H9 (cell line): ENCODE data around the gene PERM1. TPM values are rescaled to one million over a fixed set of nuclear protein-coding genes. Genes with fewer than 3 reads are reported as not detected.
"Not testable (repeated sequence)": the region's sequence is repeated elsewhere in the genome, so short reads cannot be mapped to it uniquely, and the experiment has no call there.

Experiments
- DNase-seq: peaks from one replicate; pipeline ENCODE4 v3.0.0-alpha.2; 2017
- H2AFZ ChIP-seq: one replicate; pipeline ENCODE4 v1.6.1; 2013; ENCODE audit warnings: mild to moderate bottlenecking, low read length, control low read depth, moderate library complexity
- H2AK5ac ChIP-seq: 2 replicates; pipeline ENCODE4 v1.6.1; 2013; ENCODE audit warnings: low read length, control low read depth, mixed read lengths; ENCODE audit not compliant: insufficient read length
- H2BK120ac ChIP-seq: one replicate; pipeline ENCODE4 v1.6.1; 2013; ENCODE audit warnings: low read depth, mild to moderate bottlenecking, low read length, control low read depth, inconsistent platforms; ENCODE audit not compliant: poor library complexity, severe bottlenecking
- H2BK12ac ChIP-seq: 2 replicates; pipeline ENCODE4 v1.6.1; 2013; ENCODE audit warnings: low read length, control low read depth, mixed read lengths, low read depth; ENCODE audit not compliant: insufficient read length
- H2BK15ac ChIP-seq: 2 replicates; pipeline ENCODE4 v1.6.1; 2013; ENCODE audit warnings: low read depth, low read length, control low read depth
- H2BK20ac ChIP-seq: one replicate; pipeline ENCODE4 v1.6.1; 2013; ENCODE audit warnings: low read depth, mild to moderate bottlenecking, low read length, control low read depth, inconsistent platforms; ENCODE audit not compliant: poor library complexity, severe bottlenecking
- H2BK5ac ChIP-seq: 2 replicates; pipeline ENCODE4 v1.6.1; 2013; ENCODE audit warnings: low read length, control low read depth, mixed read lengths; ENCODE audit not compliant: insufficient read length
- H3K14ac ChIP-seq: 2 replicates; pipeline ENCODE4 v1.6.1; 2013; ENCODE audit warnings: low read length, control low read depth; ENCODE audit not compliant: insufficient read depth
- H3K18ac ChIP-seq: 2 replicates; pipeline ENCODE4 v1.6.1; 2013; ENCODE audit warnings: low read depth, mild to moderate bottlenecking, mixed read lengths, low read length, control low read depth; ENCODE audit not compliant: insufficient read length
- H3K23ac ChIP-seq: 2 replicates; pipeline ENCODE4 v1.6.1; 2013; ENCODE audit warnings: low read length, control low read depth, mixed read lengths, low read depth; ENCODE audit not compliant: insufficient read length
- H3K23me2 ChIP-seq: 2 replicates; pipeline ENCODE4 v1.6.1; 2013; ENCODE audit warnings: low read depth, mild to moderate bottlenecking, mixed read lengths, low read length, control low read depth; ENCODE audit not compliant: insufficient read length, poor library complexity, severe bottlenecking
- H3K27ac ChIP-seq: 2 replicates; pipeline ENCODE4 v1.5.1; 2013; ENCODE audit warnings: low read length, control low read depth, mixed read lengths, low read depth; ENCODE audit not compliant: insufficient read length
- H3K27me3 ChIP-seq: 2 replicates; pipeline ENCODE4 v1.6.1; 2013; ENCODE audit warnings: low read length, control low read depth, inconsistent platforms; ENCODE audit not compliant: insufficient read depth
- H3K4ac ChIP-seq: 2 replicates; pipeline ENCODE4 v1.6.1; 2013; ENCODE audit warnings: low read depth, mild to moderate bottlenecking, control low read depth, inconsistent platforms, low read length, moderate library complexity
- H3K4me1 ChIP-seq: 2 replicates; pipeline ENCODE4 v1.6.1; 2013; ENCODE audit warnings: low read length, control low read depth, inconsistent platforms; ENCODE audit not compliant: insufficient read depth
- H3K4me2 ChIP-seq: 2 replicates; pipeline ENCODE4 v1.6.1; 2013; ENCODE audit warnings: low read length, control low read depth, mixed read lengths; ENCODE audit not compliant: insufficient read length, insufficient read depth
- H3K56ac ChIP-seq: 2 replicates; pipeline ENCODE4 v1.6.1; 2013; ENCODE audit warnings: low read depth, mild to moderate bottlenecking, mixed read lengths, low read length, control low read depth; ENCODE audit not compliant: insufficient read length
- H3K79me1 ChIP-seq: 2 replicates; pipeline ENCODE4 v1.6.1; 2013; ENCODE audit warnings: low read depth, mild to moderate bottlenecking, moderate library complexity, low read length, control low read depth, inconsistent platforms; ENCODE audit not compliant: insufficient read depth, poor library complexity, severe bottlenecking
- H3K79me2 ChIP-seq: 2 replicates; pipeline ENCODE4 v1.6.1; 2013; ENCODE audit warnings: low read length, control low read depth, inconsistent platforms; ENCODE audit not compliant: insufficient read depth
- H3K9ac ChIP-seq: 2 replicates; pipeline ENCODE4 v1.6.1; 2013; ENCODE audit warnings: low read length, control low read depth, mixed read lengths; ENCODE audit not compliant: insufficient read length; ENCODE audit errors: extremely low read depth
- H3K9me3 ChIP-seq: one replicate; pipeline ENCODE4 v1.6.1; 2013; ENCODE audit warnings: low read depth, low read length, inconsistent platforms; ENCODE audit not compliant: control insufficient read depth
- H3T11ph ChIP-seq: one replicate; pipeline ENCODE4 v1.6.1; 2013; ENCODE audit warnings: mild to moderate bottlenecking, low read length, control low read depth, inconsistent platforms
- H4K20me1 ChIP-seq: one replicate; pipeline ENCODE4 v1.6.1; 2013; ENCODE audit not compliant: control insufficient read depth, insufficient read length, insufficient read depth
- H4K5ac ChIP-seq: 2 replicates; pipeline ENCODE4 v1.6.1; 2013; ENCODE audit warnings: low read depth, mild to moderate bottlenecking, mixed read lengths, low read length, control low read depth; ENCODE audit not compliant: insufficient read length
- H4K8ac ChIP-seq: replicated peaks from 2 replicates; pipeline ENCODE4 v1.6.1; 2013; ENCODE audit warnings: low read length, control low read depth, mixed read lengths, low read depth; ENCODE audit not compliant: insufficient read length
- H4K91ac ChIP-seq: 2 replicates; pipeline ENCODE4 v1.6.1; 2013; ENCODE audit warnings: low read depth, mild to moderate bottlenecking, moderate library complexity, mixed read lengths, low read length, control low read depth; ENCODE audit not compliant: insufficient read length
- H3K27ac Mint-ChIP-seq, 3 experiments: 2 replicates in 2 of 3; 3 replicates in 1 of 3; pipeline ENCODE4 v1.8.0; 2020 to 2021; ENCODE audit warnings: mixed read lengths in 3 of 3, mild to moderate bottlenecking in 1 of 3, moderate library complexity in 1 of 3
- H3K27me3 Mint-ChIP-seq: 2 replicates; pipeline ENCODE4 v1.8.0; 2021; ENCODE audit warnings: low read depth, mild to moderate bottlenecking, moderate library complexity, mixed read lengths
- H3K36me3 Mint-ChIP-seq, 3 experiments: 2 replicates in 2 of 3; 3 replicates in 1 of 3; pipeline ENCODE4 v1.8.0; 2020 to 2021; ENCODE audit warnings: low read depth in 3 of 3, mixed read lengths in 3 of 3; ENCODE audit not compliant: insufficient read depth in 1 of 3
- H3K4me1 Mint-ChIP-seq, 2 experiments: 2 replicates each; pipeline ENCODE4 v1.8.0; 2020; ENCODE audit warnings: mixed read lengths in 2 of 2
- H3K4me3 Mint-ChIP-seq, 2 experiments: 2 replicates in 1 of 2; 3 replicates in 1 of 2; pipeline ENCODE4 v1.8.0; 2020 to 2021; ENCODE audit warnings: mild to moderate bottlenecking in 2 of 2, mixed read lengths in 2 of 2, moderate library complexity in 1 of 2
- H3K9me3 Mint-ChIP-seq, 2 experiments: 2 replicates in 1 of 2; 3 replicates in 1 of 2; pipeline ENCODE4 v1.8.0; 2020; ENCODE audit warnings: mild to moderate bottlenecking in 2 of 2, mixed read lengths in 2 of 2, moderate library complexity in 1 of 2
- WGBS: extraction: QIAGEN DNeasy Blood & Tissue Kit; methylation state at CpG from one replicate; pipeline ENCODE4 v1.1.7; 2013; ENCODE audit warnings: missing lambda C conversion rate, low lambda C conversion rate, mixed read lengths; ENCODE audit not compliant: insufficient read length; ENCODE audit errors: extremely low coverage; 5-methylcytosine and 5-hydroxymethylcytosine counted together
- total RNA-seq: library from RNA; stranded (reverse); gene quantifications from 2 replicates; pipeline ENCODE4 v1.2.1, GENCODE V29; 2021

The PERM1 gene
- total RNA-seq, 1 experiment from 2014 or later = not detected

DNA sequence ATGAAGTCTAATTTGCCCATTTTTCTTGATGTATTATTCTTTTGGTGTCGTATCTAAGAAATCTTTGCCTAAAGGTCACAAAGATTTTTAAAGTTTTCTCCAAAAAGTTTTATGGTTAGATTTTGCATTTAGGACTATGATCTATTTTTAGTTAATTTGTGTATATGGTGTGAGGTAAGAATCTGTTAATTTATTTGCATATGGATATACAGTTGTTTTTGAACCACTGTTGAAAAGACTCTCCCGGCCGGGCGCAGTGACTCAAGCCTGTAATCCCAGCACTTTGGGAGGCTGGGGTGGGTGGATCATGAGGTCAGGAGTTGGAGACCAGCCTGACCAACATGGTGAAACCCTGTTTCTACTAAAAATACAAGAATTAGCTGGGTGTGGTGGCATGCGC lies 6.2 kb upstream of the PERM1 start:
- not testable (repeated sequence) for H3K36me3 Mint-ChIP-seq, H2BK15ac ChIP-seq, H4K91ac ChIP-seq, H3K9ac ChIP-seq, H3T11ph ChIP-seq, H3K4me2 ChIP-seq, H3K27me3 ChIP-seq, H2BK120ac ChIP-seq, H3K27ac Mint-ChIP-seq, H2AK5ac ChIP-seq, H2BK12ac ChIP-seq, H3K4me1 ChIP-seq, H3K9me3 ChIP-seq, DNase-seq, H3K4me1 Mint-ChIP-seq, H3K56ac ChIP-seq, H4K8ac ChIP-seq, H3K14ac ChIP-seq, H4K20me1 ChIP-seq, H3K23me2 ChIP-seq, H3K79me1 ChIP-seq, H3K4me3 Mint-ChIP-seq, H3K27ac ChIP-seq, H4K5ac ChIP-seq, H3K79me2 ChIP-seq, H3K4ac ChIP-seq, H2BK20ac ChIP-seq, H3K23ac ChIP-seq, H2AFZ ChIP-seq, H3K18ac ChIP-seq, H2BK5ac ChIP-seq
- peaks cover 95% of the 10 kb centered on the region for H3K27me3 Mint-ChIP-seq
- WGBS = no CpG with 5 or more reads among the region's 5 CpGs
- peaks cover 21 to 23% of the 10 kb centered on the region in 2 experiments for H3K9me3 Mint-ChIP-seq
